ENCODE data around the gene KNL1.

DNA sequence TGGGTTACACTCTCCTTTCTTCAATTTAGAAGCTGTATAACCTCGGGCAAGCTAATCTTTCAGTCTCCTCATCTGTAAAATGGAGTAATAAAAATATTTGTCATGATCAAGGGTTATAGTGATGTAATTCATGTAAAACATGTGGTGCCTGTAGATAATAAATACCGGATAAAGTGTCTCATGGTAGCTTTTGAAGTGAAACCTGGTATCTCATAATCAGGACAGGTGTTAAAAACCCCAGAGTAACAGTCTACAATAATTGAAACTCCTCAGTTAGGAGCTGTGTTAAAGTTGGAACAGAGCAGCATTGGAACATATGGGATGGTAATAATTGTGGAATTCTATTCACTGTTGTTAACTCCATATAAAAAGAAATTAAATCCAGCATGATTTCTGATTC is 884 bp upstream of the KNL1 start:
- TF ChIP-seq, protein P1, sequence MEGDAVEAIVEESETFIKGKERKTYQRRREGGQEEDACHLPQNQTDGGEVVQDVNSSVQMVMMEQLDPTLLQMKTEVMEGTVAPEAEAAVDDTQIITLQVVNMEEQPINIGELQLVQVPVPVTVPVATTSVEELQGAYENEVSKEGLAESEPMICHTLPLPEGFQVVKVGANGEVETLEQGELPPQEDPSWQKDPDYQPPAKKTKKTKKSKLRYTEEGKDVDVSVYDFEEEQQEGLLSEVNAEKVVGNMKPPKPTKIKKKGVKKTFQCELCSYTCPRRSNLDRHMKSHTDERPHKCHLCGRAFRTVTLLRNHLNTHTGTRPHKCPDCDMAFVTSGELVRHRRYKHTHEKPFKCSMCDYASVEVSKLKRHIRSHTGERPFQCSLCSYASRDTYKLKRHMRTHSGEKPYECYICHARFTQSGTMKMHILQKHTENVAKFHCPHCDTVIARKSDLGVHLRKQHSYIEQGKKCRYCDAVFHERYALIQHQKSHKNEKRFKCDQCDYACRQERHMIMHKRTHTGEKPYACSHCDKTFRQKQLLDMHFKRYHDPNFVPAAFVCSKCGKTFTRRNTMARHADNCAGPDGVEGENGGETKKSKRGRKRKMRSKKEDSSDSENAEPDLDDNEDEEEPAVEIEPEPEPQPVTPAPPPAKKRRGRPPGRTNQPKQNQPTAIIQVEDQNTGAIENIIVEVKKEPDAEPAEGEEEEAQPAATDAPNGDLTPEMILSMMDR (conservative IDR thresholded peaks at IDR 0.05; ENCODE audit: low read depth, low read length): no peak
- no peak for TF ChIP-seq EZH2 (IDR thresholded peaks at IDR 0.05; ENCODE audit: borderline replicate concordance, low read depth, low read length, poor library complexity, severe bottlenecking)
